ENCODE results near the gene LEUTX. TPM values are rescaled to one million over a fixed set of nuclear protein-coding genes. Genes with fewer than 3 reads are reported as not detected.

The LEUTX gene
- total RNA-seq, 1 experiment from 2014 or later: not detected

- in situ Hi-C loops (cut with HindIII; ENCODE audit: low sequenced_read_pairs): no loop called here
These were observed 37.8 kb downstream of the LEUTX start for GRCh38 chr19:39816287-39817048.

GRCh38 chr19:39817888-39818561, 39.4 kb downstream of the LEUTX start:
- in situ Hi-C loops (cut with HindIII; ENCODE audit: low sequenced_read_pairs): no loop called here
- DNase-seq (ENCODE audit: low spot score): no peak

More at GRCh38 chr19:39816287-39817048, 37.8 kb downstream of the LEUTX start:
- DNase-seq (ENCODE audit: low spot score): no peak

GRCh38 chr19:39818626-39819097, 40.0 kb downstream of the LEUTX start:
- in situ Hi-C loops (cut with HindIII; ENCODE audit: low sequenced_read_pairs): no loop called here

DNA sequence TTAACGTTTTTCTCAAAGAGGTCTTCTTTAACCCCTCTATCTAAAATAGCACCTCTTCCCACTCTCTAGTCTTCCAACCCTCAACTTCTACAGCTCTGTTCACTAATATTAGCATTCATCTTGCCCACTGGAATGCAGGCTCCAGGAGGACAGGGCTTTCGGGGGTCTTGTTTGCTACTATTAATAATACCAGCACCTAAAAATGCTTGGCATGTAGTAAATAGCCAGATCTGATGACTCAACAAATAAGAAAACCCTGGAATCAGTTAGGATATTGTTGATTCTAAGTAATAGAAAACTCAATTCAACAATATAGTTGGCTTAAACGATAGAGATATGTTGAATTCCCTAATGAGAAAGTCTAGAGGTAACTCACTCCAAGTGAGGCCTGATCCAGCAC, 41.1 kb downstream of the LEUTX start:
- DNase-seq (ENCODE audit: low spot score): no peak
- in situ Hi-C loops (cut with HindIII; ENCODE audit: low sequenced_read_pairs): no loop called here

More at GRCh38 chr19:39818626-39819097, 40.0 kb downstream of the LEUTX start:
- no peak for DNase-seq (ENCODE audit: low spot score)

GRCh38 chr19:39820696-39821095, 42.0 kb downstream of the LEUTX start:
- in situ Hi-C loops (cut with HindIII; ENCODE audit: low sequenced_read_pairs): no loop called here
- no peak for DNase-seq (ENCODE audit: low spot score)

GRCh38 chr19:39823686-39824085, 45.0 kb downstream of the LEUTX start:
- in situ Hi-C loops (cut with HindIII; ENCODE audit: low sequenced_read_pairs): no loop called here

DNA sequence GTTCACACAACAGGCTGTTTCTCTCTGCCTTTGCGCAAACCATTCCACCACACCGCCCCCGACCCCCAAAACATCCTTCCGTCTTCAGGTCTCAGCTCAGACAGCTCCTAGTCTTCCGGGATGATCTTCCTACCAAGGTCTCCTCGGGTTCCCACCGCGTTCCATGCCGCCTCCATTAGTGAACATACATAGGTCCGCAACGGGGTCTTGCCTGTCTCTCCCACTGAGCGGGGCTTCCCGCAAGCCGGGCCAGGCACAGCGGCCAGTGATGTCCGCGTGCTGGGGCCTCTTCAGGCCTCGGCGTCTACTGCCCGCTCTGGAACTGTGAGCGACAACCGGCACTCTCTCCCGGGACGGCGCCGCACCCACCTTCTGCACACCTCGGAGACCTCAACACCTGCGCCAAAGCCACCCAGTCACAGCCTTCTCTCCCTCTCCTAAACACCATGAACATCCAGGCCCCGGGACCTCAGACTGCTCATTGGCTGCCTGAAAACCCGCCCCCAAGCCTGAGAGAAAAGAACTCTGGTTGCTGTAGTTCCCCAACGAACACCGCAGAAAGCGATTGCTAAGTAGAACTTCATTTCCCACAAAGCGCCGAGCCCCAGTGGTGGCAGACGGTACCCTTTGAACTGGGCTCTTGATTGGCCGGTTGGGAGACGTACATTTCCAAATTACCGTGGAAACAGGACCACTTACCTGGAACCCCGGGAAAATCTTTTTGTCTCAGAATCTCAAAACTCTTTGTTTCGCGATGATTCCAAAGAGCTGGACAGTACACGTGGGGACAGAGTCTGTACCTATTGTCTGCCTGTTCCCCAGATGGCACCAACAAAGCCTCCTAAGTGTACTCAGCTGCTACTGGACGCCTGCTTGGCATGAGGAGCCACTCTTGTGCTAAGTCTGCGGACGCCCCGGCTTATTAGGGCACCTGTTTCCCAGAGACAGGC, 45.8 kb downstream of the LEUTX start:
- in situ Hi-C loops (cut with HindIII; ENCODE audit: low sequenced_read_pairs): no loop called here
- peak; percentile 99 for DNase-seq (ENCODE audit: low spot score)

More at GRCh38 chr19:39823686-39824085, 45.0 kb downstream of the LEUTX start:
- peak; percentile 19 for DNase-seq (ENCODE audit: low spot score)

- DNase-seq (ENCODE audit: low spot score): no peak
- in situ Hi-C loops (cut with HindIII; ENCODE audit: low sequenced_read_pairs): no loop called here
These were observed 46.4 kb downstream of the LEUTX start for GRCh38 chr19:39825093-39825463.

- in situ Hi-C loops (cut with HindIII; ENCODE audit: low sequenced_read_pairs): no loop called here
- DNase-seq (ENCODE audit: low spot score): no peak
These were observed 47.0 kb downstream of the LEUTX start for GRCh38 chr19:39825531-39826076.

- in situ Hi-C loops (cut with HindIII; ENCODE audit: low sequenced_read_pairs): no loop called here
- DNase-seq (ENCODE audit: low spot score): no peak
These were observed 47.8 kb downstream of the LEUTX start for GRCh38 chr19:39826311-39826945.

DNA sequence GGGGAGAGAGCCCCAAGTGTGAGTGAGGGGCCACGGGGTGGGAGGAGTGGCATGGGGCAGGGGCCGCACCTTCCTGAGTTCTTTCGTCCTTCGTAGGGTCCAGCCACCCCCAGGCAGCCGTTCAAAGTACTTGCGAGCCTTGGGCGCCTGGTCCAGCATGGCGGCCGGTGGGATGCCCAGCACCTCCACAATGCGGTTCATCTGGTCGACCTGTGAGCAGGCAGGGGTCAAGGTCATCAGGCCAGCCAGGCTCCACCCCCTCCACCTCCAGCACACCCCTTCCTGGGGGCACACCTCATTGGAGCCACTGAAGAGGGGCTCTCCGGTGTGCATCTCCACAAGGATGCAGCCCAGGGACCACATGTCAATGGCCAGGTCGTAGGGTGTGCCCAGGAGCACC, 48.6 kb downstream of the LEUTX start:
- in situ Hi-C loops (cut with HindIII; ENCODE audit: low sequenced_read_pairs): no loop called here
- no peak for DNase-seq (ENCODE audit: low spot score)

GRCh38 chr19:39828015-39828653, 49.5 kb downstream of the LEUTX start:
- DNase-seq (ENCODE audit: low spot score): no peak
- in situ Hi-C loops (cut with HindIII; ENCODE audit: low sequenced_read_pairs): no loop called here

GRCh38 chr19:39828654-39829032, 50.0 kb downstream of the LEUTX start:
- in situ Hi-C loops (cut with HindIII; ENCODE audit: low sequenced_read_pairs): no loop called here
- no peak for DNase-seq (ENCODE audit: low spot score)

DNA sequence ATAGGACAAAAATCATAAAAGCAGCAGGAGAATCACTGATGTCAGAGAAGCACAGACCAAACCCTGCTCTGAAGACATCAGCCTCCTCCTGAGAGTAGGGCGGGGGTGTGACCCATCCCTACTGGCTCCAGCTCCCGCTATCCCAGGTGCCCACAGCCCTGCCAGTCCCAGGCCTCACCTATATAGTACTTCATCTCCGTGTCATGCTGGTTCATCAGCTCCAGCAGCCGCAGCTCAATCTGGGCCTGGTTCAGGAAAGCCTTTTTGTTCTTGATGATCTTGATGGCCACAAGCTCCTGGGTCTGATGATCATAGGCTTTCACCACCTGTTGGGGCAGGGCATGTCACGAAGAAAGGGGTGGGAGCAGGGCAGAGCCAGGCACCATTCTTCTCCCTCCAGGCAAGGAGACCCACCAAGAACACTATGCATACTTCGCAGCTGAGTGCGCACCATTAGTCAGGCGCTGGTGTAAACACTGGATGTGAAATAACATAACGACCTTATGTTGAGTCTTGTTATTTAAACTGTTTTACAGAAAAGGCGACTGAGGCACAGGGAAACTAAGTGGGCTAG, 51.1 kb downstream of the LEUTX start:
- in situ Hi-C loops (cut with HindIII; ENCODE audit: low sequenced_read_pairs): no loop called here
- no peak for DNase-seq (ENCODE audit: low spot score)

DNA sequence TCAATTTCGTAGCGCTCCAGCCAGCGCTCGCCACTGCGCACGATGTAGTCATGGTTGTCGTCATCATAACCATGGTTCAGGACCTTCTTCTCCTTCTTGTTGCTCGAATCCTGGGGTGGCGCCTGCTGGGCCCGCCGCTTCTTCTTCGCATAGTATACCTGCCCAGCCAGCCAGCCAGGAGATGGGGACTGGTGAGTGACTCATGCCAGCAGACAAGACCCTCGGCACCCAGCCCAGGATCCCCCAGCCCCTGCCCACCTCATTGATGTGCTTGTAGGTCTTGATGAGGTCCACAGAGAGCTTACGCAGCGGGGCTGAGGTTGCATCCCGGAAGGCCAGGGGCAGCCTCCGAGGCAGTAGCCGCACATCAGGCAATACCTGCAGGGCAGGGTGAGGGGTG, 51.8 kb downstream of the LEUTX start:
- DNase-seq (ENCODE audit: low spot score): no peak
- in situ Hi-C loops (cut with HindIII; ENCODE audit: low sequenced_read_pairs): no loop called here

GRCh38 chr19:39830847-39831246, 52.2 kb downstream of the LEUTX start:
- in situ Hi-C loops (cut with HindIII; ENCODE audit: low sequenced_read_pairs): no loop called here
- no peak for DNase-seq (ENCODE audit: low spot score)

GRCh38 chr19:39831679-39832078, 53.0 kb downstream of the LEUTX start:
- no peak for DNase-seq (ENCODE audit: low spot score)
- in situ Hi-C loops (cut with HindIII; ENCODE audit: low sequenced_read_pairs): no loop called here

All from G401 (cell line).